HL-60 (cell line): Measurements from ENCODE around the gene FPGS.

Experiments used
- DNase-seq, 2 experiments: peaks; one replicate each; pipeline ENCODE4 v3.0.0-alpha.2; 2010 to 2020; ENCODE audit warnings: low read depth in 1 of 2, low spot score in 1 of 2
- H3K27ac ChIP-seq: fragments of 250-450 bp; sonication (Bioruptor Pico); replicated peaks from 2 replicates; pipeline ENCODE4 v1.5.1; 2020; ENCODE audit warnings: mild to moderate bottlenecking, moderate library complexity
- H3K27me3 ChIP-seq: fragments of 250-450 bp; sonication (Bioruptor Pico); 2 replicates; pipeline ENCODE4 v1.5.1; 2021; ENCODE audit warnings: mild to moderate bottlenecking, moderate library complexity; ENCODE audit not compliant: insufficient read depth, poor library complexity, severe bottlenecking
- H3K4me3 ChIP-seq: replicated peaks from 2 replicates; pipeline ENCODE4 v1.5.1; 2011; ENCODE audit warnings: mild to moderate bottlenecking, control low read depth, low read length; ENCODE audit not compliant: insufficient read depth
- GABPA ChIP-seq: IDR thresholded peaks from 2 replicates; pipeline ENCODE4 v1.6.1; 2012; ENCODE audit warnings: low read depth
- POLR2AphosphoS5 ChIP-seq: IDR thresholded peaks from 2 replicates; pipeline ENCODE4 v1.6.1; 2012; ENCODE audit warnings: low read depth
- SPI1 ChIP-seq: IDR thresholded peaks from 2 replicates; pipeline ENCODE4 v1.6.1; 2012; ENCODE audit warnings: low read depth, mild to moderate bottlenecking, borderline replicate concordance
- TF ChIP-seq, protein P1 (sequence below): IDR thresholded peaks from one replicate; pipeline ENCODE4 v1.5.1; 2011; ENCODE audit warnings: low read length, control low read depth, inconsistent platforms; ENCODE audit not compliant: insufficient read depth
- TF ChIP-seq, protein P2 (sequence below): IDR thresholded peaks from 2 replicates; pipeline ENCODE4 v1.6.1; 2012; ENCODE audit warnings: low read depth; ENCODE audit not compliant: insufficient replicate concordance

Gene FPGS

DNA sequence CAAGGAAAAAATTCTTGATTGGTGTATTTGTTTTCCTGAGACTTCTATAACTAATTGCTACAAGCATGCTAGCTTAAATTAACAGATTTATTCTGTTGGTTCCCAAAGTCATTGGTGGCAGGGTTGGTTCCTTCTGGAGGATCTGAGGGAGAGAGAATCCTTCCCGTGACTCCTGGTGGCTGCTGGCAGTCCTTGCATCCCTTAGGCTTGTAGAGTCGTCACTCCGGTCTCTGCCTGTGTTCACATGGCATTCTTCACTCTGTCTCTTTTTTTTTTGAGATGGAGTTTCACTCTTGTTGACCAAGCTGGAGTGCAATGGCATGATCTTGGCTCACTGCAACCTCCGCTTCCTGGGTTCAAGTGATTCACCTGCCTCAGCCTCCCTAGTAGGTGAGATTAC, 11.6 kb upstream of the FPGS start:
- TF ChIP-seq, protein P1, sequence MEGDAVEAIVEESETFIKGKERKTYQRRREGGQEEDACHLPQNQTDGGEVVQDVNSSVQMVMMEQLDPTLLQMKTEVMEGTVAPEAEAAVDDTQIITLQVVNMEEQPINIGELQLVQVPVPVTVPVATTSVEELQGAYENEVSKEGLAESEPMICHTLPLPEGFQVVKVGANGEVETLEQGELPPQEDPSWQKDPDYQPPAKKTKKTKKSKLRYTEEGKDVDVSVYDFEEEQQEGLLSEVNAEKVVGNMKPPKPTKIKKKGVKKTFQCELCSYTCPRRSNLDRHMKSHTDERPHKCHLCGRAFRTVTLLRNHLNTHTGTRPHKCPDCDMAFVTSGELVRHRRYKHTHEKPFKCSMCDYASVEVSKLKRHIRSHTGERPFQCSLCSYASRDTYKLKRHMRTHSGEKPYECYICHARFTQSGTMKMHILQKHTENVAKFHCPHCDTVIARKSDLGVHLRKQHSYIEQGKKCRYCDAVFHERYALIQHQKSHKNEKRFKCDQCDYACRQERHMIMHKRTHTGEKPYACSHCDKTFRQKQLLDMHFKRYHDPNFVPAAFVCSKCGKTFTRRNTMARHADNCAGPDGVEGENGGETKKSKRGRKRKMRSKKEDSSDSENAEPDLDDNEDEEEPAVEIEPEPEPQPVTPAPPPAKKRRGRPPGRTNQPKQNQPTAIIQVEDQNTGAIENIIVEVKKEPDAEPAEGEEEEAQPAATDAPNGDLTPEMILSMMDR = no peak
- TF ChIP-seq GABPA (no peak), POLR2AphosphoS5 (no peak), SPI1 (no peak)
- TF ChIP-seq, protein P2, sequence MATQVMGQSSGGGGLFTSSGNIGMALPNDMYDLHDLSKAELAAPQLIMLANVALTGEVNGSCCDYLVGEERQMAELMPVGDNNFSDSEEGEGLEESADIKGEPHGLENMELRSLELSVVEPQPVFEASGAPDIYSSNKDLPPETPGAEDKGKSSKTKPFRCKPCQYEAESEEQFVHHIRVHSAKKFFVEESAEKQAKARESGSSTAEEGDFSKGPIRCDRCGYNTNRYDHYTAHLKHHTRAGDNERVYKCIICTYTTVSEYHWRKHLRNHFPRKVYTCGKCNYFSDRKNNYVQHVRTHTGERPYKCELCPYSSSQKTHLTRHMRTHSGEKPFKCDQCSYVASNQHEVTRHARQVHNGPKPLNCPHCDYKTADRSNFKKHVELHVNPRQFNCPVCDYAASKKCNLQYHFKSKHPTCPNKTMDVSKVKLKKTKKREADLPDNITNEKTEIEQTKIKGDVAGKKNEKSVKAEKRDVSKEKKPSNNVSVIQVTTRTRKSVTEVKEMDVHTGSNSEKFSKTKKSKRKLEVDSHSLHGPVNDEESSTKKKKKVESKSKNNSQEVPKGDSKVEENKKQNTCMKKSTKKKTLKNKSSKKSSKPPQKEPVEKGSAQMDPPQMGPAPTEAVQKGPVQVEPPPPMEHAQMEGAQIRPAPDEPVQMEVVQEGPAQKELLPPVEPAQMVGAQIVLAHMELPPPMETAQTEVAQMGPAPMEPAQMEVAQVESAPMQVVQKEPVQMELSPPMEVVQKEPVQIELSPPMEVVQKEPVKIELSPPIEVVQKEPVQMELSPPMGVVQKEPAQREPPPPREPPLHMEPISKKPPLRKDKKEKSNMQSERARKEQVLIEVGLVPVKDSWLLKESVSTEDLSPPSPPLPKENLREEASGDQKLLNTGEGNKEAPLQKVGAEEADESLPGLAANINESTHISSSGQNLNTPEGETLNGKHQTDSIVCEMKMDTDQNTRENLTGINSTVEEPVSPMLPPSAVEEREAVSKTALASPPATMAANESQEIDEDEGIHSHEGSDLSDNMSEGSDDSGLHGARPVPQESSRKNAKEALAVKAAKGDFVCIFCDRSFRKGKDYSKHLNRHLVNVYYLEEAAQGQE = no peak
- no peak overlapping the region for H3K27ac ChIP-seq
- no peak for DNase-seq
- H3K27me3 ChIP-seq = no peaks in the 10 kb centered on the region
- no peak overlapping the region for H3K4me3 ChIP-seq

DNA sequence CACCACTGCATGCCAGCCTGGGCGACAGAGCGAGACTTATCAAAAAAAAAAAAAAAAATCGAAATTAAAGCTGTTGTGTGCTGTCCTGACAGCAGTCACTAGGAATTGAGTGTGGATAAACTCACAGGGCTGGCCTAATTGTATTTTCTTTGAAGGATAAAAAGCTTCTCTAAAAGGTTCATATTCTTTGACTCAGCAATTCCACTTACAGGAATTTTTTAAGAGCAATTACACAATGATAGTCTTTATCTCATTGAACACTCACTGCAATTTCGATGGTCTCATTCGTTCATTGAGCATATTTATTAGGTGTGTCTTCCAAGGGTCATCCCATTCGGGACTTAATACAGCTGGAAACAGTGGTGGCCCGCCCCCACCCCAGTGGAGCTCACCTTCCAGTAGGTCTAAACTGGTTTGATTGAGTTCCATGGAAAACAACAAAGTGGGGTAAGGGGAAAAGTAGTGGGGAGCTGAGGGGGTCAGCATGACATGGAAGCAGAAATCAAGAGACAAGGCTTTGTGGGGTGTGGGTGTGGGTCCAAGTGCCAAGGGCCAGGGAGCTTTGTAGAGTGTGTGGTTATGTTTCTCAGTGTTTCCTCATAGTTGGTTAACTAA, 10.2 kb upstream of the FPGS start:
- Histone ChIP-seq H3K4me3 (no peak overlapping the region), H3K27me3 (no peaks in the 10 kb centered on the region), H3K27ac (no peak overlapping the region)
- TF ChIP-seq GABPA (no peak), POLR2AphosphoS5 (peak; percentile 16; the same call in 1 of the 2 replicates), SPI1 (no peak)
- TF ChIP-seq, protein P1 = no peak
- TF ChIP-seq, protein P2 = no peak
- no peak for DNase-seq

DNA sequence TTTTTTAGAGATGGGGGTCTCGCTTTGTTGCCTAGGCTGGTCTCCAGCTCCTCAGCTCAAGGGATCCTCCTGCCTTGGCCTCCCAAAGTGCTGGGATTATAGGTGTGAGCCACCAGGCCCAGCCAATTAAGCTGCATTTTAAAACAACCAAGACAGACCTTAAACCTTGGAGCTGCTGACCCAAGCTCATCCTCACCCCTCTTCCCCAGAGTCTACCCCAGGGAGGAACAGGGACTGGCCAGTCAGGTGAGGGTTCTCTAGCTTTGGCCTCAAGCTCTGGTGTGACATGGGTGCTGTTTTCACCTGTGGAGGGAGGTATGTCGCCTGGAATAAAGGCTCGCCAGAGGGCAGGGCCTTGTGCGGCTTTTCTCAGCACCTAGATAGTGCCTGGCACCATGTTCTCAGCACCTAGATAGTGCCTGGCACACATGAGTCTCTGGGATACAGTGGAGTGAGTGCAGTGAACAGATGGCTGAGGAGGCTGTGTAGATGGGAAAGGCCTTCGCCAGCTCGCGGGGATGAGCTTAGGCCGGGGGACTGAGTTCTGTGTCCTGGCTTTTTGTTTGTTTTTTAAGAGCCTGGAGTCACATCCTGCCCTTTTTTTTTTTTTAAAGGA, 9.5 kb upstream of the FPGS start:
- DNase-seq = no peak
- no peak overlapping the region for H3K4me3 ChIP-seq
- no peaks in the 10 kb centered on the region for H3K27me3 ChIP-seq
- TF ChIP-seq POLR2AphosphoS5 = no peak; the same call in 1 of the 2 replicates
- TF ChIP-seq GABPA = no peak
- TF ChIP-seq, protein P1 = no peak
- TF ChIP-seq, protein P2 = no peak
- no peak for TF ChIP-seq SPI1
- no peak overlapping the region for H3K27ac ChIP-seq
